ENCODE results near the gene CDK5RAP3.

DNA sequence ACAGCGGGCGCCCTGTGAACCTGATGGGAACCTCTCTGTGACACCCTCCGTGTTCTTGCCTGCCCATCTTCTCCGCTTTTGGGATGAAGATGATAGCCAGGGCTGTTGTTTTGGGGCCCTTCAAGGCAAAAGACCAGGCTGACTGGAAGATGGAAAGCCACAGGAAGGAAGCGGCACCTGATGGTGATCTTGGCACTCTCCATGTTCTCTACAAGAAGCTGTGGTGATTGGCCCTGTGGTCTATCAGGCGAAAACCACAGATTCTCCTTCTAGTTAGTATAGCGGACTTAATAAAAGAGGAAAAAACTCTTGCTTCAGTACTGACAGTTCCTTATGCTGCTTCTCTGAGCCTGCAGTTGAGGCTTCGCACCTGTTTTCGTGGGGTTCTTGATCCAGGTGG, 10.5 kb downstream of the CDK5RAP3 start:
- TF ChIP-seq, protein P1, sequence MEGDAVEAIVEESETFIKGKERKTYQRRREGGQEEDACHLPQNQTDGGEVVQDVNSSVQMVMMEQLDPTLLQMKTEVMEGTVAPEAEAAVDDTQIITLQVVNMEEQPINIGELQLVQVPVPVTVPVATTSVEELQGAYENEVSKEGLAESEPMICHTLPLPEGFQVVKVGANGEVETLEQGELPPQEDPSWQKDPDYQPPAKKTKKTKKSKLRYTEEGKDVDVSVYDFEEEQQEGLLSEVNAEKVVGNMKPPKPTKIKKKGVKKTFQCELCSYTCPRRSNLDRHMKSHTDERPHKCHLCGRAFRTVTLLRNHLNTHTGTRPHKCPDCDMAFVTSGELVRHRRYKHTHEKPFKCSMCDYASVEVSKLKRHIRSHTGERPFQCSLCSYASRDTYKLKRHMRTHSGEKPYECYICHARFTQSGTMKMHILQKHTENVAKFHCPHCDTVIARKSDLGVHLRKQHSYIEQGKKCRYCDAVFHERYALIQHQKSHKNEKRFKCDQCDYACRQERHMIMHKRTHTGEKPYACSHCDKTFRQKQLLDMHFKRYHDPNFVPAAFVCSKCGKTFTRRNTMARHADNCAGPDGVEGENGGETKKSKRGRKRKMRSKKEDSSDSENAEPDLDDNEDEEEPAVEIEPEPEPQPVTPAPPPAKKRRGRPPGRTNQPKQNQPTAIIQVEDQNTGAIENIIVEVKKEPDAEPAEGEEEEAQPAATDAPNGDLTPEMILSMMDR (IDR thresholded peaks at IDR 0.05) = no peak
- TF ChIP-seq EP300 (IDR thresholded peaks at IDR 0.05) = no peak

Measured in gastroesophageal sphincter (tissue), 3 donors.